ENCODE measurements around the gene RAB33B.

The RAB33B gene

GRCh38 chr4:139508581-139509237 is 54.8 kb downstream of the RAB33B start:
- Histone ChIP-seq H3K36me3 (ENCODE audit: control insufficient read depth, low read length) (peaks cover 67% of the 10 kb centered on the region), H3F3A (ENCODE audit: control insufficient read depth, insufficient read depth) (0 out of 2 replicates have a peak, but pooled peaks cover 4% of the 10 kb centered on the region), H3K9me3 (ENCODE audit: control insufficient read depth, insufficient read depth, low read length) (no peaks in the 10 kb centered on the region), H3K27me3 (ENCODE audit: control insufficient read depth, low read length) (no peaks in the 10 kb centered on the region), H4K20me1 (ENCODE audit: control insufficient read depth, insufficient read depth, low read depth, low read length) (peaks cover 3% of the 10 kb centered on the region; the same call in 1 of the 2 replicates), H3K79me2 (ENCODE audit: control insufficient read depth, low read length) (no peaks in the 10 kb centered on the region), H3K4me3 (ENCODE audit: low read length) (no peak overlapping the region), H3K27ac (ENCODE audit: low read depth, low read length) (no peak overlapping the region), H3K9me2 (replicated peaks; ENCODE audit: control insufficient read depth, low read length) (no peaks in the 10 kb centered on the region), H3K4me1 (ENCODE audit: control insufficient read depth, low read length) (no peaks in the 10 kb centered on the region), H3K4me2 (ENCODE audit: low read length) (no peak overlapping the region)
- TF ChIP-seq EZH2phosphoT487 (IDR thresholded peaks at IDR 0.05; ENCODE audit: borderline replicate concordance, low read length) (no peak), CTCF (IDR thresholded peaks at IDR 0.05; ENCODE audit: low read depth, low read length, poor library complexity, severe bottlenecking) (no peak)

GRCh38 chr4:139509727-139510410 is 55.9 kb downstream of the RAB33B start:
- H3K4me1 ChIP-seq (ENCODE audit: control insufficient read depth, low read length): no peaks in the 10 kb centered on the region
- H3K36me3 ChIP-seq (ENCODE audit: control insufficient read depth, low read length): peaks cover 75% of the 10 kb centered on the region
- H3K4me2 ChIP-seq (ENCODE audit: low read length): no peak overlapping the region
- 0 out of 2 replicates have a peak, but pooled peaks cover 4% of the 10 kb centered on the region for H3F3A ChIP-seq (ENCODE audit: control insufficient read depth, insufficient read depth)
- H3K27ac ChIP-seq (ENCODE audit: low read depth, low read length): no peak overlapping the region
- no peaks in the 10 kb centered on the region for H3K9me3 ChIP-seq (ENCODE audit: control insufficient read depth, insufficient read depth, low read length)
- peaks cover 3% of the 10 kb centered on the region; the same call in 1 of the 2 replicates for H4K20me1 ChIP-seq (ENCODE audit: control insufficient read depth, insufficient read depth, low read depth, low read length)
- no peaks in the 10 kb centered on the region for H3K9me2 ChIP-seq (replicated peaks; ENCODE audit: control insufficient read depth, low read length)
- no peaks in the 10 kb centered on the region for H3K79me2 ChIP-seq (ENCODE audit: control insufficient read depth, low read length)
- H3K4me3 ChIP-seq (ENCODE audit: low read length): no peak overlapping the region
- TF ChIP-seq CTCF (IDR thresholded peaks at IDR 0.05; ENCODE audit: low read depth, low read length, poor library complexity, severe bottlenecking): peak; percentile 17
- no peak for TF ChIP-seq EZH2phosphoT487 (IDR thresholded peaks at IDR 0.05; ENCODE audit: borderline replicate concordance, low read length)
- no peaks in the 10 kb centered on the region for H3K27me3 ChIP-seq (ENCODE audit: control insufficient read depth, low read length)

GRCh38 chr4:139511320-139511719 is 57.4 kb downstream of the RAB33B start:
- no peak overlapping the region for H3K4me2 ChIP-seq (ENCODE audit: low read length)
- H4K20me1 ChIP-seq (ENCODE audit: control insufficient read depth, insufficient read depth, low read depth, low read length): peaks cover 3% of the 10 kb centered on the region; the same call in 1 of the 2 replicates
- H3K4me3 ChIP-seq (ENCODE audit: low read length): no peak overlapping the region
- peaks cover 81% of the 10 kb centered on the region for H3K36me3 ChIP-seq (ENCODE audit: control insufficient read depth, low read length)
- H3K4me1 ChIP-seq (ENCODE audit: control insufficient read depth, low read length): no peaks in the 10 kb centered on the region
- H3F3A ChIP-seq (ENCODE audit: control insufficient read depth, insufficient read depth): 0 out of 2 replicates have a peak, but pooled peaks cover 4% of the 10 kb centered on the region
- no peaks in the 10 kb centered on the region for H3K27me3 ChIP-seq (ENCODE audit: control insufficient read depth, low read length)
- no peaks in the 10 kb centered on the region for H3K9me2 ChIP-seq (replicated peaks; ENCODE audit: control insufficient read depth, low read length)
- no peaks in the 10 kb centered on the region for H3K9me3 ChIP-seq (ENCODE audit: control insufficient read depth, insufficient read depth, low read length)
- no peak overlapping the region for H3K27ac ChIP-seq (ENCODE audit: low read depth, low read length)
- no peak for TF ChIP-seq EZH2phosphoT487 (IDR thresholded peaks at IDR 0.05; ENCODE audit: borderline replicate concordance, low read length)
- no peak for TF ChIP-seq CTCF (IDR thresholded peaks at IDR 0.05; ENCODE audit: low read depth, low read length, poor library complexity, severe bottlenecking)
- no peaks in the 10 kb centered on the region for H3K79me2 ChIP-seq (ENCODE audit: control insufficient read depth, low read length)

Measured in DOHH2 (cell line).